ENCODE results near the gene C16orf54. TPM values are rescaled to one million over a fixed set of nuclear protein-coding genes. Genes with fewer than 3 reads are reported as not detected.
"Not testable (repeated sequence)": the region's sequence is repeated elsewhere in the genome, so short reads cannot be mapped to it uniquely, and the experiment has no call there.

C16orf54 gene
- total RNA-seq, 1 experiment from 2014 or later: not detected

DNA sequence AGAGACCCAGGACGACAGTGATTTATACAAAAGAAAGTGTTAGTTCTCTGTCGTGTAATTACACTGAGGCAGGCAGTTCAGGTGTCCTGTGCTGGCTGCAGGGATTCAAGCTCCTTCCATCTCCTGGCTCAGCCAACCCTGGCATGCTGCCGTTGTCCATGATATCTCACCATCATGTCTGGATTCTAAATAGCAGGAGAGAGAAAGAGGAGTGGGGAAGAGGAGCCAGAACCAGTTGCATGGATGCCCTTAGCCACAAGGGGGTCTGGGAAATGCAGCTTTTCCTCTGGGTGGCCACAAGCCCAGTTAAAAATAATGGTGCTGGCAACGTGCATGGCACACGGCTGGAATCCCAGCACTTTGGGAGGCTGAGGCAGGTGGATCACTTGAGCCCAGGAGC is 9.7 kb downstream of the C16orf54 start:
- TF ChIP-seq CTCF (IDR thresholded peaks at IDR 0.05; ENCODE audit: unreplicated experiment): no peak
- intact Hi-C loops (cut with micrococcal nuclease): no loop called here
- ChIA-PET POLR2A (no interaction called here), CTCF (interaction anchor here (0.7 kb wide), 1 partner anchor 68 kb away, joined by 3 read pairs; no protein-coding TSS in a partner anchor)
- Mint-ChIP-seq H3K9me3 (ENCODE audit: unreplicated experiment) (no peaks in the 10 kb centered on the region), H3K27me3 (ENCODE audit: insufficient read depth, unreplicated experiment) (peaks cover 77% of the 10 kb centered on the region), H3K27ac (ENCODE audit: low read depth, unreplicated experiment) (no peak overlapping the region), H3K4me3 (ENCODE audit: unreplicated experiment) (no peak overlapping the region), H3K36me3 (ENCODE audit: insufficient read depth, unreplicated experiment) (no peaks in the 10 kb centered on the region), H3K4me1 (ENCODE audit: insufficient read depth, unreplicated experiment) (no peaks in the 10 kb centered on the region)
- no peak for DNase-seq (ENCODE audit: unreplicated experiment)
- BruUV-seq (replicated peaks): no TSS peak

GRCh38 chr16:29734786-29735185 is 11.0 kb downstream of the C16orf54 start:
- H3K27ac Mint-ChIP-seq (ENCODE audit: low read depth, unreplicated experiment): no peak overlapping the region
- no peaks in the 10 kb centered on the region for H3K9me3 Mint-ChIP-seq (ENCODE audit: unreplicated experiment)
- intact Hi-C loops (cut with micrococcal nuclease): no loop called here
- no peak for DNase-seq (ENCODE audit: unreplicated experiment)
- POLR2A ChIA-PET: no interaction called here
- no TSS peak for BruUV-seq (replicated peaks)
- H3K27me3 Mint-ChIP-seq (ENCODE audit: insufficient read depth, unreplicated experiment): peaks cover 63% of the 10 kb centered on the region
- no peak for TF ChIP-seq CTCF (IDR thresholded peaks at IDR 0.05; ENCODE audit: unreplicated experiment)
- no peak overlapping the region for H3K4me3 Mint-ChIP-seq (ENCODE audit: unreplicated experiment)
- H3K4me1 Mint-ChIP-seq (ENCODE audit: insufficient read depth, unreplicated experiment): no peaks in the 10 kb centered on the region
- no peaks in the 10 kb centered on the region for H3K36me3 Mint-ChIP-seq (ENCODE audit: insufficient read depth, unreplicated experiment)
- CTCF ChIA-PET: interaction anchor here (0.6 to 0.7 kb wide), 2 partner anchors 11 to 33 kb away, joined by 3 read pairs; no protein-coding TSS in a partner anchor

DNA sequence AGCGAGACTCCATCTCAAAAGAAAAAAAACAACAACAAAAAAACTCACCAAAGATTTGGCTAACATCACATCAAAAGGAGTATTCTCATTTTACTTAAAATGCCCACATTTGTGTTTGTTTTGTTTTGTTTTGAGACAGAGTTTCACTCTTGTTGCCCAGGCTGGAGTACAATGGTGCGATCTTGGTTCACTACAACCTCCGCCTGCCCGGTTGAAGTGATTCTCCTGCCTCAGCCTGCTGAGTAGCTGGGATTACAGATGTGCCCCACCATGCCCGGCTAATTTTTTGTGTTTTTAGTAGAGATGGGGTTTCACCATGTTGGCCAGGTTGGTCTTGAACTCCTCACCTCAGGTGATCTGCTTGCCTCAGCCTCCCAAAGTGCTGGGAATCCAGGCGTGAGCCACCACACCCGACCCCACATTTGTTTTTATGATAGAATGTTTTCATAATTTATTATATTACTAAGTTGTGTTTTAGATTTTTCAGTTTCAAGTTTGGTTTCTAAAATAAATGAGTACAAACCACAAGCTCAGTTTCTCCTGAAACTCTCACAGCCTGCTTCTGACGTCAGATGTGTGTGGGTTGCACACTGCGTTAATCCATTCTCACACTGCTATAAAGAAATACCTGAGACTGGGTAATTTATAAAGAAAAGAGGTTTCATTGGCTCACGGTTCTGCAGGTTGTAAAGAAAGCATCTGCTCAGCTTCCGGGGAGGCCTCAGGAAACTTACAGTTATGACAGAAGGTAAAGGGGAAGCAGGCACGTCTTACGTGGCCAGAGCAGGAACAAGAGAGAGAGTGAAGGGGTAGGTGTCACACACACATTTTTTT is 13.8 kb downstream of the C16orf54 start:
- DNase-seq (ENCODE audit: unreplicated experiment); BruUV-seq (replicated peaks); H3K9me3 Mint-ChIP-seq (ENCODE audit: unreplicated experiment); H3K4me3 Mint-ChIP-seq (ENCODE audit: unreplicated experiment); H3K27ac Mint-ChIP-seq (ENCODE audit: low read depth, unreplicated experiment); intact Hi-C loops (cut with micrococcal nuclease); H3K36me3 Mint-ChIP-seq (ENCODE audit: insufficient read depth, unreplicated experiment); H3K4me1 Mint-ChIP-seq (ENCODE audit: insufficient read depth, unreplicated experiment): not testable (repeated sequence)
- POLR2A ChIA-PET: interaction anchor here (1.4 kb wide), 1 partner anchor 58 kb away, joined by 3 read pairs; the partner anchor contains the start of gene KIF22
- CTCF ChIA-PET: interaction anchor here (0.6 to 1.1 kb wide), 3 partner anchors 58 to 887 kb away, joined by 3 read pairs; partner anchors contain the start of gene KIF22
- H3K27me3 Mint-ChIP-seq (ENCODE audit: insufficient read depth, unreplicated experiment): peaks cover 57% of the 10 kb centered on the region

- CTCF ChIA-PET: interaction anchor here (1.1 to 1.3 kb wide), 3 partner anchors 14 to 60 kb away, joined by 3 to 6 read pairs (median 4); partner anchors contain the start of genes KIF22 and QPRT
- H3K9me3 Mint-ChIP-seq (ENCODE audit: unreplicated experiment): no peaks in the 10 kb centered on the region
- H3K27me3 Mint-ChIP-seq (ENCODE audit: insufficient read depth, unreplicated experiment): peaks cover 46% of the 10 kb centered on the region
- no peak for TF ChIP-seq CTCF (IDR thresholded peaks at IDR 0.05; ENCODE audit: unreplicated experiment)
- H3K4me3 Mint-ChIP-seq (ENCODE audit: unreplicated experiment): no peak overlapping the region
- H3K27ac Mint-ChIP-seq (ENCODE audit: low read depth, unreplicated experiment): no peak overlapping the region
- peaks cover 6% of the 10 kb centered on the region for H3K4me1 Mint-ChIP-seq (ENCODE audit: insufficient read depth, unreplicated experiment)
- intact Hi-C loops (cut with micrococcal nuclease): no loop called here
- no TSS peak for BruUV-seq (replicated peaks)
- no peaks in the 10 kb centered on the region for H3K36me3 Mint-ChIP-seq (ENCODE audit: insufficient read depth, unreplicated experiment)
- DNase-seq (ENCODE audit: unreplicated experiment): no peak
- POLR2A ChIA-PET: no interaction called here
These were observed 15.1 kb downstream of the C16orf54 start for GRCh38 chr16:29730649-29731048.
